ENCODE results near the gene PARP4. TPM values are rescaled to one million over a fixed set of nuclear protein-coding genes. Genes with fewer than 3 reads are reported as not detected.
"Not testable (repeated sequence)": the region's sequence is repeated elsewhere in the genome, so short reads cannot be mapped to it uniquely, and the experiment has no call there.

PARP4 gene
- total RNA-seq, 6 experiments from 2014 or later: 23.0 to 41.2 (median 36.5) TPM

DNA sequence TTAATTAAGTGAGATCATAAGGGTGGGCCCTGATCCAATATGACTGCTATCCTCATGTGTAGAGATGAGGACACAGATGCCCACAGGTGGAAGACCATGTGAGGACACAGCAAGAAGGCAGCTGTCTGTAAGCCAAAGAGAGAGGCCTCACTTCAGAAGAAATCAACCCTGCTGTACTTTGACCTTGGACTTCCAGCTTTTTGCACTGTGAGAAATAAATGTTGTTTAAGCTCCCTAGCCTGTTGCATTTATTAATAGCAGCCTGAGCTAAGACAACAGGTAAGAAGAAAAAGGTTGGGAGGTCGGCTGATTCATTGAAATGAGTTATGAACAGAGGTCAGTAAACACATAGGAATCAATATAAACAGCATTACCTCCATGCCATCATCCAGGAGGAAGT, 14.8 kb downstream of the PARP4 start:
- no peak for DNase-seq
- no peaks in the 10 kb centered on the region for H3K9me3 ChIP-seq
- peaks cover 0 to 5% (median 0%) of the 10 kb centered on the region in 4 donors for H3K4me1 ChIP-seq
- ATAC-seq: no peak
- TF ChIP-seq POLR2A (IDR thresholded peaks at IDR 0.05) (no peak), CTCF (IDR thresholded peaks at IDR 0.05) (no peak)
- peaks cover 3 to 70% (median 27%) of the 10 kb centered on the region in 4 donors for H3K36me3 ChIP-seq
- H3K27me3 ChIP-seq: no peaks in the 10 kb centered on the region
- H3K27ac ChIP-seq: no peak overlapping the region
- 92% methylated on average over 1 of the region's 1 CpG for WGBS (ENCODE audit: insufficient coverage, low coverage, low lambda C conversion rate, missing lambda C conversion rate)
- no peak overlapping the region for H3K4me3 ChIP-seq
- intact Hi-C loops (cut with DNase I): no loop called here

- H3K27ac ChIP-seq; H3K4me3 ChIP-seq; intact Hi-C loops (cut with DNase I); H3K4me1 ChIP-seq; H3K9me3 ChIP-seq; H3K27me3 ChIP-seq; ATAC-seq; DNase-seq: not testable (repeated sequence)
- H3K36me3 ChIP-seq: peaks cover 8 to 82% (median 34%) of the 10 kb centered on the region in 4 donors
- no CpG with 5 or more reads among the region's 2 CpGs for WGBS (ENCODE audit: insufficient coverage, low coverage, low lambda C conversion rate, missing lambda C conversion rate)
These were observed 16.3 kb downstream of the PARP4 start for GRCh38 chr13:24496295-24496694.

DNA sequence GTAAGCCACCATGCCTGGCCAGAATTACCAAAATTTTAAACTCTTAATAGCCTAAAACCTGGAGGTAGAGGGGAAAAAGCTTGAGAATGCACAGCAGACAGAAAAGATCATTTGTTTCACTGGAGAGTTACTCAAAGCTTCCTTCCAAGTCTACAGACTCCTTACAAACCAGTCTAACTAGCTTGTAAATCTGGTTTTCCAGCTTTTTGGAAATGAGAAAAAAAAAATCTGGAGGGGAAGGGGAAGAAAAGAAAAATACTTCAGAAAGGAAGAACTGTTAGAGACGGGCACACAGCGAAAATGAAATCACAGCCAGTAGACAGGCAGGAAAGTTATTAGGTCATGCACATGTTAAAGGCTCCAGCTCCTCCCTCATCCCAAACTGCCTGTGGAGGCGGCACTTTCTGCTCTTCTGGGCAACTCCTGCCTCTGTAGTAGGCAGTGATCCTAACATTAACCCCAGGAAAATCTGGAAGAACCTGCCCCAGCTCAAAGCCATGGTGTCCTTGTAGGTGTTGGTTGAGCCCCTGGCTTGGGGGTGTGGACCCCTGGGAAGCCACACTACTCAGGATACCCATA, 17.3 kb downstream of the PARP4 start:
- Histone ChIP-seq H3K4me1 (peaks cover 0 to 5% (median 0%) of the 10 kb centered on the region in 4 donors), H3K27me3 (no peaks in the 10 kb centered on the region), H3K4me3 (no peak overlapping the region), H3K9me3 (no peaks in the 10 kb centered on the region), H3K36me3 (peaks cover 8 to 87% (median 37%) of the 10 kb centered on the region in 4 donors), H3K27ac (no peak overlapping the region)
- TF ChIP-seq POLR2A (IDR thresholded peaks at IDR 0.05) (no peak), CTCF (IDR thresholded peaks at IDR 0.05) (no peak)
- no peak for ATAC-seq
- intact Hi-C loops (cut with DNase I): no loop called here
- WGBS (ENCODE audit: insufficient coverage, low coverage, low lambda C conversion rate, missing lambda C conversion rate): 64% methylated on average over 3 of the region's 3 CpGs
- DNase-seq: no peak

DNA sequence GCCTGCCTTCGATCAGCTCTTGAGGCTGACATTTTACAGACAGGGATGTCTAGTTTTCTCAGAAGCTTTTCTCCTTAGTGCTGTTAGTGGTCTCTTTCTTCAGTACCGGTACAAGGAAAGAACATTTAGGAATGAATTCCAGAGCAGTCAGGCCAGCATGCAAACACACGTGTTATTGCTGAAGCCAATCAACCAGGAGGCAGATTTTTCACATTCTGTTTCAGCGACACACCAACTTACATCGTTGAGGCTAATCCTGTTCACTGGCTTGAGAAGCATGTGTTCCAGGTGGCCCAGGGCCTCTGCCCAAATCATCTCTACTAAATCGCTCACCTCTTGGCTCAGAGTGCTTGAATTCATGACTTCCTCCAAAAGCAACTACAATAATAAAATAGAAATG, 19.2 kb downstream of the PARP4 start:
- peaks cover 0 to 5% (median 0%) of the 10 kb centered on the region in 4 donors for H3K4me1 ChIP-seq
- ATAC-seq (no peak), DNase-seq (no peak)
- H3K27me3 ChIP-seq: no peaks in the 10 kb centered on the region
- no peak overlapping the region for H3K27ac ChIP-seq
- intact Hi-C loops (cut with DNase I): no loop called here
- 90% methylated on average over 4 of the region's 6 CpGs for WGBS (ENCODE audit: insufficient coverage, low coverage, low lambda C conversion rate, missing lambda C conversion rate)
- H3K9me3 ChIP-seq: no peaks in the 10 kb centered on the region
- H3K4me3 ChIP-seq: no peak overlapping the region
- no peak for TF ChIP-seq CTCF (IDR thresholded peaks at IDR 0.05)
- no peak for TF ChIP-seq POLR2A (IDR thresholded peaks at IDR 0.05)
- H3K36me3 ChIP-seq: peaks cover 8 to 97% (median 42%) of the 10 kb centered on the region in 4 donors

DNA sequence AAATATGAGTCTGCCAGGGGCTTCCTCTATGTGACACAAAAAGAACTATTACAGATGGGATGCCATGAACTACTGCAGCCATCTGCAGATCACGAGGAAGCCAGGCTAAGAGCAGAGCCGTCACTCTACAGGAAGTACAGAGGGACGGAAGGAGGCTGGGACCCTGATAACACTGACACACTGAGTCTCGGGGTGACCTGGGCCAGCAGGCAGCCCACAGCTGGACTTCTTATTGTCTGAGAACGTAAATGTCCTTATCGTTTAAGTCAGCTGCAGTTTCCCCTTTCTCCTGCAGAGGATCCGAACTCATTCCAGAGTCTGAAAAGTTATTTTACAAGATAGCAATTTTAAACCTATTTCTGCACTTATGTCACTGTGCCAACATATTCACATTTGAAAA, 20.7 kb downstream of the PARP4 start:
- ATAC-seq: peak; percentile 86 to 95 (median 92)
- TF ChIP-seq POLR2A (IDR thresholded peaks at IDR 0.05) (no peak), CTCF (IDR thresholded peaks at IDR 0.05) (peak in 1 of 4 donors; percentile 13)
- DNase-seq: peak in 1 of 3 donors; percentile 49
- H3K4me1 ChIP-seq: no peaks in the 10 kb centered on the region
- no peaks in the 10 kb centered on the region for H3K9me3 ChIP-seq
- H3K27ac ChIP-seq: no peak overlapping the region
- WGBS (ENCODE audit: insufficient coverage, low coverage, low lambda C conversion rate, missing lambda C conversion rate): 59% methylated on average over 7 of the region's 7 CpGs
- no peak overlapping the region for H3K4me3 ChIP-seq
- H3K36me3 ChIP-seq: peaks cover 8 to 90% (median 35%) of the 10 kb centered on the region in 4 donors
- no peaks in the 10 kb centered on the region for H3K27me3 ChIP-seq
- intact Hi-C loops (cut with DNase I): no loop called here

Measured in right lobe of liver (tissue), 6 donors.